H9 (cell line): ENCODE results near the gene XIRP1. TPM values are rescaled to one million over a fixed set of nuclear protein-coding genes. Genes with fewer than 3 reads are reported as not detected.

Experiments
- DNase-seq: peaks from one replicate; pipeline ENCODE4 v3.0.0-alpha.2; 2017
- H2AFZ ChIP-seq: one replicate; pipeline ENCODE4 v1.6.1; 2013; ENCODE audit warnings: mild to moderate bottlenecking, low read length, control low read depth, moderate library complexity
- H2AK5ac ChIP-seq: 2 replicates; pipeline ENCODE4 v1.6.1; 2013; ENCODE audit warnings: low read length, control low read depth, mixed read lengths; ENCODE audit not compliant: insufficient read length
- H2BK120ac ChIP-seq: one replicate; pipeline ENCODE4 v1.6.1; 2013; ENCODE audit warnings: low read depth, mild to moderate bottlenecking, low read length, control low read depth, inconsistent platforms; ENCODE audit not compliant: poor library complexity, severe bottlenecking
- H2BK12ac ChIP-seq: 2 replicates; pipeline ENCODE4 v1.6.1; 2013; ENCODE audit warnings: low read length, control low read depth, mixed read lengths, low read depth; ENCODE audit not compliant: insufficient read length
- H2BK15ac ChIP-seq: 2 replicates; pipeline ENCODE4 v1.6.1; 2013; ENCODE audit warnings: low read depth, low read length, control low read depth
- H2BK20ac ChIP-seq: one replicate; pipeline ENCODE4 v1.6.1; 2013; ENCODE audit warnings: low read depth, mild to moderate bottlenecking, low read length, control low read depth, inconsistent platforms; ENCODE audit not compliant: poor library complexity, severe bottlenecking
- H2BK5ac ChIP-seq: 2 replicates; pipeline ENCODE4 v1.6.1; 2013; ENCODE audit warnings: low read length, control low read depth, mixed read lengths; ENCODE audit not compliant: insufficient read length
- H3K14ac ChIP-seq: 2 replicates; pipeline ENCODE4 v1.6.1; 2013; ENCODE audit warnings: low read length, control low read depth; ENCODE audit not compliant: insufficient read depth
- H3K18ac ChIP-seq: 2 replicates; pipeline ENCODE4 v1.6.1; 2013; ENCODE audit warnings: low read depth, mild to moderate bottlenecking, mixed read lengths, low read length, control low read depth; ENCODE audit not compliant: insufficient read length
- H3K23ac ChIP-seq: 2 replicates; pipeline ENCODE4 v1.6.1; 2013; ENCODE audit warnings: low read length, control low read depth, mixed read lengths, low read depth; ENCODE audit not compliant: insufficient read length
- H3K23me2 ChIP-seq: 2 replicates; pipeline ENCODE4 v1.6.1; 2013; ENCODE audit warnings: low read depth, mild to moderate bottlenecking, mixed read lengths, low read length, control low read depth; ENCODE audit not compliant: insufficient read length, poor library complexity, severe bottlenecking
- H3K27ac ChIP-seq: 2 replicates; pipeline ENCODE4 v1.5.1; 2013; ENCODE audit warnings: low read length, control low read depth, mixed read lengths, low read depth; ENCODE audit not compliant: insufficient read length
- H3K27me3 ChIP-seq: 2 replicates; pipeline ENCODE4 v1.6.1; 2013; ENCODE audit warnings: low read length, control low read depth, inconsistent platforms; ENCODE audit not compliant: insufficient read depth
- H3K4ac ChIP-seq: 2 replicates; pipeline ENCODE4 v1.6.1; 2013; ENCODE audit warnings: low read depth, mild to moderate bottlenecking, control low read depth, inconsistent platforms, low read length, moderate library complexity
- H3K4me1 ChIP-seq: 2 replicates; pipeline ENCODE4 v1.6.1; 2013; ENCODE audit warnings: low read length, control low read depth, inconsistent platforms; ENCODE audit not compliant: insufficient read depth
- H3K4me2 ChIP-seq: 2 replicates; pipeline ENCODE4 v1.6.1; 2013; ENCODE audit warnings: low read length, control low read depth, mixed read lengths; ENCODE audit not compliant: insufficient read length, insufficient read depth
- H3K56ac ChIP-seq: 2 replicates; pipeline ENCODE4 v1.6.1; 2013; ENCODE audit warnings: low read depth, mild to moderate bottlenecking, mixed read lengths, low read length, control low read depth; ENCODE audit not compliant: insufficient read length
- H3K79me1 ChIP-seq: 2 replicates; pipeline ENCODE4 v1.6.1; 2013; ENCODE audit warnings: low read depth, mild to moderate bottlenecking, moderate library complexity, low read length, control low read depth, inconsistent platforms; ENCODE audit not compliant: insufficient read depth, poor library complexity, severe bottlenecking
- H3K79me2 ChIP-seq: 2 replicates; pipeline ENCODE4 v1.6.1; 2013; ENCODE audit warnings: low read length, control low read depth, inconsistent platforms; ENCODE audit not compliant: insufficient read depth
- H3K9ac ChIP-seq: 2 replicates; pipeline ENCODE4 v1.6.1; 2013; ENCODE audit warnings: low read length, control low read depth, mixed read lengths; ENCODE audit not compliant: insufficient read length; ENCODE audit errors: extremely low read depth
- H3K9me3 ChIP-seq: one replicate; pipeline ENCODE4 v1.6.1; 2013; ENCODE audit warnings: low read depth, low read length, inconsistent platforms; ENCODE audit not compliant: control insufficient read depth
- H3T11ph ChIP-seq: one replicate; pipeline ENCODE4 v1.6.1; 2013; ENCODE audit warnings: mild to moderate bottlenecking, low read length, control low read depth, inconsistent platforms
- H4K20me1 ChIP-seq: one replicate; pipeline ENCODE4 v1.6.1; 2013; ENCODE audit not compliant: control insufficient read depth, insufficient read length, insufficient read depth
- H4K5ac ChIP-seq: 2 replicates; pipeline ENCODE4 v1.6.1; 2013; ENCODE audit warnings: low read depth, mild to moderate bottlenecking, mixed read lengths, low read length, control low read depth; ENCODE audit not compliant: insufficient read length
- H4K8ac ChIP-seq: replicated peaks from 2 replicates; pipeline ENCODE4 v1.6.1; 2013; ENCODE audit warnings: low read length, control low read depth, mixed read lengths, low read depth; ENCODE audit not compliant: insufficient read length
- H4K91ac ChIP-seq: 2 replicates; pipeline ENCODE4 v1.6.1; 2013; ENCODE audit warnings: low read depth, mild to moderate bottlenecking, moderate library complexity, mixed read lengths, low read length, control low read depth; ENCODE audit not compliant: insufficient read length
- H3K27ac Mint-ChIP-seq, 3 experiments: 2 replicates in 2 of 3; 3 replicates in 1 of 3; pipeline ENCODE4 v1.8.0; 2020 to 2021; ENCODE audit warnings: mixed read lengths in 3 of 3, mild to moderate bottlenecking in 1 of 3, moderate library complexity in 1 of 3
- H3K27me3 Mint-ChIP-seq: 2 replicates; pipeline ENCODE4 v1.8.0; 2021; ENCODE audit warnings: low read depth, mild to moderate bottlenecking, moderate library complexity, mixed read lengths
- H3K36me3 Mint-ChIP-seq, 3 experiments: 2 replicates in 2 of 3; 3 replicates in 1 of 3; pipeline ENCODE4 v1.8.0; 2020 to 2021; ENCODE audit warnings: low read depth in 3 of 3, mixed read lengths in 3 of 3; ENCODE audit not compliant: insufficient read depth in 1 of 3
- H3K4me1 Mint-ChIP-seq, 2 experiments: 2 replicates each; pipeline ENCODE4 v1.8.0; 2020; ENCODE audit warnings: mixed read lengths in 2 of 2
- H3K4me3 Mint-ChIP-seq, 2 experiments: 2 replicates in 1 of 2; 3 replicates in 1 of 2; pipeline ENCODE4 v1.8.0; 2020 to 2021; ENCODE audit warnings: mild to moderate bottlenecking in 2 of 2, mixed read lengths in 2 of 2, moderate library complexity in 1 of 2
- H3K9me3 Mint-ChIP-seq, 2 experiments: 2 replicates in 1 of 2; 3 replicates in 1 of 2; pipeline ENCODE4 v1.8.0; 2020; ENCODE audit warnings: mild to moderate bottlenecking in 2 of 2, mixed read lengths in 2 of 2, moderate library complexity in 1 of 2
- CTCF ChIP-seq: fragments of 200-600 bp; sonication (generic); conservative IDR thresholded peaks from 3 replicates; pipeline ENCODE4 v1.8.0; 2021; ENCODE audit warnings: antibody characterized with exemption, mild to moderate bottlenecking
- WGBS: extraction: QIAGEN DNeasy Blood & Tissue Kit; methylation state at CpG from one replicate; pipeline ENCODE4 v1.1.7; 2013; ENCODE audit warnings: missing lambda C conversion rate, low lambda C conversion rate, mixed read lengths; ENCODE audit not compliant: insufficient read length; ENCODE audit errors: extremely low coverage; 5-methylcytosine and 5-hydroxymethylcytosine counted together
- total RNA-seq: library from RNA; stranded (reverse); gene quantifications from 2 replicates; pipeline ENCODE4 v1.2.1, GENCODE V29; 2021

XIRP1 gene
- total RNA-seq, 1 experiment from 2014 or later: not detected

- H2BK120ac ChIP-seq: no peak overlapping the region
- H3K9me3 ChIP-seq: no peaks in the 10 kb centered on the region
- H3K23me2 ChIP-seq: peaks cover 7% of the 10 kb centered on the region
- H3K4me3 Mint-ChIP-seq: peak overlapping the region; percentile 61 to 83
- no peak overlapping the region for H2BK15ac ChIP-seq
- no peak overlapping the region for H4K91ac ChIP-seq
- no peak overlapping the region for H3K4ac ChIP-seq
- no peak overlapping the region for H2AK5ac ChIP-seq
- H3K27ac ChIP-seq: no peak overlapping the region
- H2BK12ac ChIP-seq: no peak overlapping the region
- H2AFZ ChIP-seq: no peak overlapping the region
- no peak overlapping the region for H3K14ac ChIP-seq
- H3K4me1 ChIP-seq: peaks cover 12% of the 10 kb centered on the region; the same call in 1 of the 2 replicates
- DNase-seq: no peak
- H3K36me3 Mint-ChIP-seq: no peaks in the 10 kb centered on the region
- no peak for TF ChIP-seq CTCF
- no peaks in the 10 kb centered on the region for H4K20me1 ChIP-seq
- no peak overlapping the region for H3K23ac ChIP-seq
- H3K9ac ChIP-seq: no peak overlapping the region
- no peaks in the 10 kb centered on the region for H3K79me2 ChIP-seq
- no peaks in the 10 kb centered on the region for H3K79me1 ChIP-seq
- no peak overlapping the region for H2BK5ac ChIP-seq
- peaks cover 24% of the 10 kb centered on the region for H3K27me3 Mint-ChIP-seq
- no peak overlapping the region for H3K56ac ChIP-seq
- WGBS: no CpG with 5 or more reads among the region's 3 CpGs
- H4K8ac ChIP-seq: no peak overlapping the region
- peak overlapping the region in 2 of 3 experiments; percentile 9 to 27; a peak in 4 of 7 replicates for H3K27ac Mint-ChIP-seq
- H3K9me3 Mint-ChIP-seq: no peaks in the 10 kb centered on the region; a peak in 1 of 5 replicates
- no peaks in the 10 kb centered on the region; the same call in none of the 2 replicates for H3K27me3 ChIP-seq
- H3K4me1 Mint-ChIP-seq: peaks cover 37 to 45% of the 10 kb centered on the region in 2 experiments
- peak overlapping the region; percentile 10 for H3K18ac ChIP-seq
- H3K4me2 ChIP-seq: peak overlapping the region; percentile 79
- no peak overlapping the region for H4K5ac ChIP-seq
- H3T11ph ChIP-seq: no peak overlapping the region
- no peak overlapping the region for H2BK20ac ChIP-seq
Measured at GRCh38 chr3:39180183-39180545, 12.2 kb downstream of the XIRP1 start.
